Measurements from ENCODE around the gene GRM1.

The GRM1 gene

DNA sequence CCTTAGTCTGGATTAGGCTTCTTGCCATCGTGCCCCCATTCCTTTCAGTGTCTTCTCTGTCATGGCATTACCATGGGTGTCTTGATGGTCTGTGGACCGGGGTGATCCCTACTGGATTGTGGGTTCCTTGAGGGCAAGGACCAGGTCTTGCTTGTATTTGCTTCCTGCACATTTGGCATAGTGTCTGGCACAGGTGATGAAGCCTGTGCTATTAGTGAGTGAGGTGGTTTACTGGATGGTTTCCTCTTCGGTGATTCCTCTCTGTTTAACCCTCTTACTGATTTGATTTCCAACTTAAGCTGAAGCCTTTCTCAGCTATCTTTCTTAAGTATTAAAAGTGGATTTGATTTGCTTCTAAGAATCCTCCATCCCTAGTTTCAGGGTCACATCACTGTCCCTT is 162.3 kb downstream of the GRM1 start:
- DNase-seq = no peak
- Histone ChIP-seq H3K9me3 (ENCODE audit: insufficient read depth, low read length, severe bottlenecking) (no peaks in the 10 kb centered on the region), H2AFZ (ENCODE audit: low read depth, low read length) (no peak overlapping the region), H3K36me3 (ENCODE audit: insufficient read depth, low read length) (no peaks in the 10 kb centered on the region), H3K27me3 (ENCODE audit: insufficient read depth, low read length, poor library complexity) (no peaks in the 10 kb centered on the region), H3K27ac (ENCODE audit: low read length) (no peak overlapping the region), H3K4me3 (ENCODE audit: low read depth in 1 of 2, low read length in 2 of 2) (no peak overlapping the region), H3K9ac (ENCODE audit: low read depth, low read length) (no peak overlapping the region), H4K20me1 (ENCODE audit: insufficient read depth, low read length) (no peaks in the 10 kb centered on the region), H3K4me2 (ENCODE audit: insufficient read depth, low read length) (no peak overlapping the region), H3K4me1 (ENCODE audit: insufficient read depth, low read length) (no peaks in the 10 kb centered on the region), H3K79me2 (ENCODE audit: insufficient read depth, low read length) (no peaks in the 10 kb centered on the region)
- TF ChIP-seq EZH2 (IDR thresholded peaks at IDR 0.05; ENCODE audit: borderline replicate concordance, low read depth, low read length, severe bottlenecking) = no peak
- TF ChIP-seq, protein P1, sequence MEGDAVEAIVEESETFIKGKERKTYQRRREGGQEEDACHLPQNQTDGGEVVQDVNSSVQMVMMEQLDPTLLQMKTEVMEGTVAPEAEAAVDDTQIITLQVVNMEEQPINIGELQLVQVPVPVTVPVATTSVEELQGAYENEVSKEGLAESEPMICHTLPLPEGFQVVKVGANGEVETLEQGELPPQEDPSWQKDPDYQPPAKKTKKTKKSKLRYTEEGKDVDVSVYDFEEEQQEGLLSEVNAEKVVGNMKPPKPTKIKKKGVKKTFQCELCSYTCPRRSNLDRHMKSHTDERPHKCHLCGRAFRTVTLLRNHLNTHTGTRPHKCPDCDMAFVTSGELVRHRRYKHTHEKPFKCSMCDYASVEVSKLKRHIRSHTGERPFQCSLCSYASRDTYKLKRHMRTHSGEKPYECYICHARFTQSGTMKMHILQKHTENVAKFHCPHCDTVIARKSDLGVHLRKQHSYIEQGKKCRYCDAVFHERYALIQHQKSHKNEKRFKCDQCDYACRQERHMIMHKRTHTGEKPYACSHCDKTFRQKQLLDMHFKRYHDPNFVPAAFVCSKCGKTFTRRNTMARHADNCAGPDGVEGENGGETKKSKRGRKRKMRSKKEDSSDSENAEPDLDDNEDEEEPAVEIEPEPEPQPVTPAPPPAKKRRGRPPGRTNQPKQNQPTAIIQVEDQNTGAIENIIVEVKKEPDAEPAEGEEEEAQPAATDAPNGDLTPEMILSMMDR (IDR thresholded peaks at IDR 0.05; ENCODE audit: borderline replicate concordance, extremely low read depth, low read length, poor library complexity, severe bottlenecking) = no peak
- no peak for ATAC-seq (ENCODE audit: insufficient read depth, low read depth)

DNA sequence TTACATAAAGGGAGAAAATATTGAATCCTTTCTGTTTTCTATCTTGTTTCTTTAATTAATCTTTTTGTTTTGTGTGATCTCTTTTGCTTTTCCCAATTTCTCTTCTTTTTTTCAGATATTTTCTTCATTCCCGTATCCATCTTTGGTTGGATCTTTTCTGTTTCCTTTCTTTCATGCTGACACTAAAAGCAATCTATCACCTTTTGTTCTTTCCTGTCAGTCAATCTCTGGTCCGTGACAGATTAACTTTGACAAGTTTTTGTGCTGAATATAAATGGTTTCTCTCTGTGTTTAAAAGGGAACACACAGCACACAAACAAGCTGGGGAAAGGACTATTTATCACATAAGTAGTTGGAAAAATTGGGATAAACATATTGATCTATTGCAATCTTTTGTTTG is 162.8 kb downstream of the GRM1 start:
- Histone ChIP-seq H4K20me1 (ENCODE audit: insufficient read depth, low read length) (no peaks in the 10 kb centered on the region), H3K27ac (ENCODE audit: low read length) (no peak overlapping the region), H3K36me3 (ENCODE audit: insufficient read depth, low read length) (no peaks in the 10 kb centered on the region), H3K9ac (ENCODE audit: low read depth, low read length) (no peak overlapping the region), H2AFZ (ENCODE audit: low read depth, low read length) (no peak overlapping the region), H3K4me2 (ENCODE audit: insufficient read depth, low read length) (no peak overlapping the region), H3K4me1 (ENCODE audit: insufficient read depth, low read length) (no peaks in the 10 kb centered on the region), H3K9me3 (ENCODE audit: insufficient read depth, low read length, severe bottlenecking) (no peaks in the 10 kb centered on the region), H3K79me2 (ENCODE audit: insufficient read depth, low read length) (no peaks in the 10 kb centered on the region), H3K4me3 (ENCODE audit: low read depth in 1 of 2, low read length in 2 of 2) (no peak overlapping the region), H3K27me3 (ENCODE audit: insufficient read depth, low read length, poor library complexity) (no peaks in the 10 kb centered on the region)
- ATAC-seq (ENCODE audit: insufficient read depth, low read depth) (no peak), DNase-seq (no peak)
- no peak for TF ChIP-seq EZH2 (IDR thresholded peaks at IDR 0.05; ENCODE audit: borderline replicate concordance, low read depth, low read length, severe bottlenecking)
- TF ChIP-seq, protein P1 (IDR thresholded peaks at IDR 0.05; ENCODE audit: borderline replicate concordance, extremely low read depth, low read length, poor library complexity, severe bottlenecking) = no peak

DNA sequence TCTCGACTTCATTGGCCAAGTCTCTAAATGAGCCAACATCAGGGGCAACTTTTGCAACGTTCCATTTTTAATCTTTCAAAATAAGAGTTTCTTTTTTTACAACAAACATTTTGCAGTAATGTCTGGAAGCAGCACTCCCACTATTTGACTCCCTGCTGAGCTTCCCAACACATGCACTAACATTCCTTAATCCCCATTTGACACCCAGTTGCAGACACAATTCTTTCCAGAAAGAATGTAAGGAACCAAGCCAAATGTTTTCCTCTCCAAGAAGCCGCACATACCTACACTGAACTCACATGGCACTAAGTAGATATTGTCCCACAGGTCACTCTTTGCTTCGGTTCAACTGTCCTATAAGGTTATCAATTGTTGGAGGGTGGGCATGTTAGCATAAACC is 165.6 kb downstream of the GRM1 start:
- Histone ChIP-seq H3K4me2 (ENCODE audit: insufficient read depth, low read length) (no peak overlapping the region), H3K27me3 (ENCODE audit: insufficient read depth, low read length, poor library complexity) (no peaks in the 10 kb centered on the region), H3K4me3 (ENCODE audit: low read depth in 1 of 2, low read length in 2 of 2) (no peak overlapping the region), H3K9ac (ENCODE audit: low read depth, low read length) (no peak overlapping the region), H3K4me1 (ENCODE audit: insufficient read depth, low read length) (no peaks in the 10 kb centered on the region), H4K20me1 (ENCODE audit: insufficient read depth, low read length) (no peaks in the 10 kb centered on the region), H3K36me3 (ENCODE audit: insufficient read depth, low read length) (no peaks in the 10 kb centered on the region), H2AFZ (ENCODE audit: low read depth, low read length) (no peak overlapping the region), H3K9me3 (ENCODE audit: insufficient read depth, low read length, severe bottlenecking) (no peaks in the 10 kb centered on the region), H3K79me2 (ENCODE audit: insufficient read depth, low read length) (no peaks in the 10 kb centered on the region), H3K27ac (ENCODE audit: low read length) (no peak overlapping the region)
- DNase-seq (no peak), ATAC-seq (ENCODE audit: insufficient read depth, low read depth) (no peak)
- TF ChIP-seq EZH2 (IDR thresholded peaks at IDR 0.05; ENCODE audit: borderline replicate concordance, low read depth, low read length, severe bottlenecking) = no peak
- TF ChIP-seq, protein P1 (IDR thresholded peaks at IDR 0.05; ENCODE audit: borderline replicate concordance, extremely low read depth, low read length, poor library complexity, severe bottlenecking) = no peak

DNA sequence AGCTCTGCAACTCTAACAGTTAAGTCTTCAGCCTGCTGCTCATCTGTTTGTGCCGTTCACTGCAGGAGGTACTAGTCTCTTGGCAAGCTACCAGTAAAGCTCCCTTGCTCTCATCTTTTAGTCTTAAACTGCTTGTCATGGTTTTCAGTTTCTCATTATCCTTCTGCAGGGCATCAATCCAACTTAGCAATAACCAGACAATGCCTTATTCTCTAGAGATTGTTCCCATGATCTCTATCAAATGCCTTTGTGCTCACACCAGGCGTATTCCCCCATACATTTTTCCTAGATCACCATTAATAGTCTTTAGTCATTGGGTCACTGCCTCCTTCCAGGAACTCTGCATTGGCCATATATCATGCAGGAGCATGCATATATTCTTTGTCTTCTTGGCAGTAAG is 171.3 kb downstream of the GRM1 start:
- Histone ChIP-seq H2AFZ (ENCODE audit: low read depth, low read length) (no peak overlapping the region), H3K36me3 (ENCODE audit: insufficient read depth, low read length) (no peaks in the 10 kb centered on the region), H4K20me1 (ENCODE audit: insufficient read depth, low read length) (no peaks in the 10 kb centered on the region), H3K27me3 (ENCODE audit: insufficient read depth, low read length, poor library complexity) (no peaks in the 10 kb centered on the region), H3K9me3 (ENCODE audit: insufficient read depth, low read length, severe bottlenecking) (no peaks in the 10 kb centered on the region), H3K79me2 (ENCODE audit: insufficient read depth, low read length) (no peaks in the 10 kb centered on the region), H3K4me2 (ENCODE audit: insufficient read depth, low read length) (no peak overlapping the region), H3K9ac (ENCODE audit: low read depth, low read length) (no peak overlapping the region), H3K4me3 (ENCODE audit: low read depth in 1 of 2, low read length in 2 of 2) (no peak overlapping the region), H3K27ac (ENCODE audit: low read length) (no peak overlapping the region), H3K4me1 (ENCODE audit: insufficient read depth, low read length) (no peaks in the 10 kb centered on the region)
- DNase-seq (no peak), ATAC-seq (ENCODE audit: insufficient read depth, low read depth) (no peak)
- TF ChIP-seq, protein P1 (IDR thresholded peaks at IDR 0.05; ENCODE audit: borderline replicate concordance, extremely low read depth, low read length, poor library complexity, severe bottlenecking) = no peak
- TF ChIP-seq EZH2 (IDR thresholded peaks at IDR 0.05; ENCODE audit: borderline replicate concordance, low read depth, low read length, severe bottlenecking) = no peak

Measured in DND-41 (cell line).